Measurements from ENCODE around the gene SLC23A2.

The SLC23A2 gene

DNA sequence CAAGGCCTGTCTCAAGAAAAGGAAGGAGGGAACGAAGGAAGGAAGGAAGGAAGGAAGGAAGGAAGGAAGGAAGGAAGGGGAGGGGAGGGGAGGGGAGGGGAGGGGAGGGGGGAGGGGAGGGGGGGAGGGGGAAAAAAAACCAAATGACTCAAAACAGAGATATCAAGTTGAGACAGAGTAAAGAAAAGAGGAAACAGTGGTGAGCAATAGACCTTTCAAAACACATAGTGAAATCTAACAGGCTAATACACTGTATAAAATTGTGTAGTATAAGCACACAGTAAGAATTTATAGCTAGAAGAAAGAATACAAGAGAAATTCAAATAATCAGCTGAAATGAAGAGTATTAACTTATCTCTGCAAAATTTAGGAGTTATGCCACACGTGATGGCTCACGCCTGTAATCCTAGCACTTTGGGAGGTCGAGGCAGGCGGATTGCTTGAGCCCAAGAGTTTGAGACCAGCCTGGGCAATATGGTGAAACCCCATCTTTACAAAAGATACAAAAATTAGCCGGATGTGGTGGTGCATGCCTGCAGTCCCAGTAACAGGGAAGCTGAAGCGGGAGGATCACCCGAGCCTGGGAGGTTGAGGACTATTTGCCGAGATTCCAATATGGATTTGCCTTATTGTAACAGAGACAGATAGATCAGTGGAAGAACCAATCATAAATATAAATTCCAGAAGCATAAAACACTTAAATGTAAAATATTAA is 156.4 kb downstream of the SLC23A2 start:
- Histone ChIP-seq H3K27me3 (ENCODE audit: control insufficient read depth, insufficient read depth, low read length) (peaks cover 7% of the 10 kb centered on the region), H3K4me1 (ENCODE audit: control insufficient read depth, insufficient read depth, low read length) (no peaks in the 10 kb centered on the region), H3K9me3 (replicated peaks; ENCODE audit: low read length) (no peaks in the 10 kb centered on the region), H3K4me2 (ENCODE audit: low read length) (no peak overlapping the region), H3K4me3 (ENCODE audit: low read length) (no peak overlapping the region), H3K36me3 (ENCODE audit: insufficient read depth, low read length) (no peaks in the 10 kb centered on the region), H3K9ac (ENCODE audit: low read depth, low read length) (no peak overlapping the region)

DNA sequence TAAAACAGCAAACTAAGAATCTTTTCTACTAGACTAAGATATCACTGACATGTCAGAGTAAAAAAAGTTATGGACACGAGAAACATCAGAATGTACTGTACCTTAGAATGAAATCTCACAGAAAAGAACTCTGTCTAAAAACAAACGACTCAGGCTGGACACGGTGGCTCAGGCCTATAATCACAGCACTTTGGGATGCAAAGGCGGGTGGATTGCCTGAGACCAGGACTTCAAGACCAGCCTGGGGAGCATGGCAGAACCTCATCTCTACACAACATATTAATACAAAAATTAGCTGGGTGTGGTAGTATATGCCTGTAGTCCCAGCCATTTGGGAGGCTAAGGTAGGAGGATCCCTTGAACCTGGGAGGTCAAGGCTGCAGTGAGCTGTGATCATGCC is 157.0 kb downstream of the SLC23A2 start:
- H3K9ac ChIP-seq (ENCODE audit: low read depth, low read length), result no peak overlapping the region
- no peaks in the 10 kb centered on the region for H3K4me1 ChIP-seq (ENCODE audit: control insufficient read depth, insufficient read depth, low read length)
- H3K36me3 ChIP-seq (ENCODE audit: insufficient read depth, low read length), result no peaks in the 10 kb centered on the region
- no peaks in the 10 kb centered on the region for H3K9me3 ChIP-seq (replicated peaks; ENCODE audit: low read length)
- no peak overlapping the region for H3K4me2 ChIP-seq (ENCODE audit: low read length)
- peaks cover 7% of the 10 kb centered on the region for H3K27me3 ChIP-seq (ENCODE audit: control insufficient read depth, insufficient read depth, low read length)
- no peak overlapping the region for H3K4me3 ChIP-seq (ENCODE audit: low read length)

DNA sequence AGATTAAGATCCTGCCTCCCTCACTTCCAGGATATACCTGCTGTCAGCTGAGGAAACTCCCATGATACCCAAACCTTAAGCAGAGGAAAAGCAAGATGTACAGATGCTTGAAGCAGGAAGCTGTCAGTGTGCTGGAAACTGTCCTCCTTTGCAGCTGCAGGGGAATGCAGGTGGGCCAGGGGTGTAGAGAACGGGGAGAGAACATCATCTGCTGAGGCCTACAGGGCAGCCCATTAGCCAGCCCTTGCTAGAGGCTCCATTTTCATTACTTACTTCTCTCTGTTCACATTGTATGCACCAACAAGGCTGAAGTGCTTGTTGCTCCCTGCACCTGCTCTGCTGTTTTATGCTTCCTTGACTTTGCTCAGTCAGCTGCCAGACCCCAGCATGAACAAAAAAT is 160.5 kb downstream of the SLC23A2 start:
- Histone ChIP-seq H3K36me3 (ENCODE audit: insufficient read depth, low read length) (no peaks in the 10 kb centered on the region), H3K9me3 (replicated peaks; ENCODE audit: low read length) (no peaks in the 10 kb centered on the region), H3K4me1 (ENCODE audit: control insufficient read depth, insufficient read depth, low read length) (no peaks in the 10 kb centered on the region), H3K4me2 (ENCODE audit: low read length) (no peak overlapping the region), H3K9ac (ENCODE audit: low read depth, low read length) (no peak overlapping the region), H3K4me3 (ENCODE audit: low read length) (no peak overlapping the region), H3K27me3 (ENCODE audit: control insufficient read depth, insufficient read depth, low read length) (peaks cover 34% of the 10 kb centered on the region)

DNA sequence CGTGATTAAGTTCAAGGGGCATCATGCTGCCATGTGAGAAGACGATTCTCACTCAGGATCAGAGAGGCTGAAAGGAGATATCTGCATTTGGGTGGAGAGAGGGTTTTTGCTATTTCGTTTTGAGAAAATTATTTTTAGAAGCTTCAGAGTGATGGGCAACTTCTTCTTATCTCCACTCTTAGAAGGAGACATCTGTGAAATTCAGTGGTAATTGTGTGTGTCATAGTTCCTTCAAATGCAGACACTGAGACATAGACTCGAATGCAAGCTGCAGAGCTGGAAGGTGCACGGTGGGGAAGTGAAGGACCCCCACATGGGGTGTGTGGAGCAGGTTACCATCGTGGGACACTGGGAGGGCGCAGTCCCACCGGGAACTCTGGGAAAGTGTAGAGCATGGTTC is 162.8 kb downstream of the SLC23A2 start:
- peaks cover 48% of the 10 kb centered on the region for H3K27me3 ChIP-seq (ENCODE audit: control insufficient read depth, insufficient read depth, low read length)
- H3K4me3 ChIP-seq (ENCODE audit: low read length), result no peak overlapping the region
- H3K36me3 ChIP-seq (ENCODE audit: insufficient read depth, low read length), result no peaks in the 10 kb centered on the region
- H3K4me2 ChIP-seq (ENCODE audit: low read length), result no peak overlapping the region
- H3K9ac ChIP-seq (ENCODE audit: low read depth, low read length), result no peak overlapping the region
- no peaks in the 10 kb centered on the region for H3K9me3 ChIP-seq (replicated peaks; ENCODE audit: low read length)
- no peaks in the 10 kb centered on the region for H3K4me1 ChIP-seq (ENCODE audit: control insufficient read depth, insufficient read depth, low read length)

DNA sequence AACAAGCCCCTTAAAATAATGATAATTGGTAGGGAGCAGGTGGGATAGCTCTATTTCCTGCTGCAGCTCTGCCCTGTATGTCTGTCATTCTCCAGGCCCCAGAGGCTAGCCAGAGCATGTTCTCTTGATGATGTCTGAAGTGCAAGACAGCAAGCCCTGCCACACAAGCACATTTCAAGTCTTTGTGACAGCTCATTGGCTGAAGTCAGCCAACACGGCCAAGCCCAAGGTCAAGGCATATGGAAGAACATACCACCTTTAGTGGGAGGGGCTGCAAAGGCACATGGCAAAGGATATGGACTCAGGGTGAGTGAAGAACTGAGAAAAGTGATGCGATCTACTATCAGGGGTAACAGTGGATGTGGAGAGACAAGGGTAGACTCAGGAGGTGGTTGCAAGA is 163.6 kb downstream of the SLC23A2 start:
- Histone ChIP-seq H3K4me3 (ENCODE audit: low read length) (no peak overlapping the region), H3K4me2 (ENCODE audit: low read length) (no peak overlapping the region), H3K4me1 (ENCODE audit: control insufficient read depth, insufficient read depth, low read length) (no peaks in the 10 kb centered on the region), H3K27me3 (ENCODE audit: control insufficient read depth, insufficient read depth, low read length) (peaks cover 55% of the 10 kb centered on the region), H3K36me3 (ENCODE audit: insufficient read depth, low read length) (no peaks in the 10 kb centered on the region), H3K9ac (ENCODE audit: low read depth, low read length) (no peak overlapping the region), H3K9me3 (replicated peaks; ENCODE audit: low read length) (no peaks in the 10 kb centered on the region)

DNA sequence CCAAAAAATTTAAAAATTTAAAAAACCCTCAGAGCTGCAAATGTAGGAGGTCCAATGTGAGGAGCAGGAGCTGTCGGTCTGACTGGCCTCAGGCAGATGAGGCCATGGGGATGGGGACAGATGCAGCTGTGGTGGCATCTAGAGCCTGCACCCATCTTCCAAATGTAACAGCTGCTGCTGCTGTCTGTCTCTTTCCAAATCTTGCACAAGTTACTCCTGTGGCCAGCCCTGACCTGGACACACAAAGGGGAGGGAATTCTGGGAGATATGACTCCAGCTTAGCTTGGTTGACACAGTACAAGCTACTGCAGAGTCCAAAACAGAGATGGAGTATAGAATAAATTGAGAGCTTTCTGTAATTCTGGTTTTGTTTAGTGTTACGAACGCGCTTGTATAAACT is 164.4 kb downstream of the SLC23A2 start:
- Histone ChIP-seq H3K4me2 (ENCODE audit: low read length) (no peak overlapping the region), H3K27me3 (ENCODE audit: control insufficient read depth, insufficient read depth, low read length) (peaks cover 61% of the 10 kb centered on the region), H3K4me1 (ENCODE audit: control insufficient read depth, insufficient read depth, low read length) (no peaks in the 10 kb centered on the region), H3K36me3 (ENCODE audit: insufficient read depth, low read length) (no peaks in the 10 kb centered on the region), H3K4me3 (ENCODE audit: low read length) (no peak overlapping the region), H3K9me3 (replicated peaks; ENCODE audit: low read length) (no peaks in the 10 kb centered on the region), H3K9ac (ENCODE audit: low read depth, low read length) (no peak overlapping the region)

DNA sequence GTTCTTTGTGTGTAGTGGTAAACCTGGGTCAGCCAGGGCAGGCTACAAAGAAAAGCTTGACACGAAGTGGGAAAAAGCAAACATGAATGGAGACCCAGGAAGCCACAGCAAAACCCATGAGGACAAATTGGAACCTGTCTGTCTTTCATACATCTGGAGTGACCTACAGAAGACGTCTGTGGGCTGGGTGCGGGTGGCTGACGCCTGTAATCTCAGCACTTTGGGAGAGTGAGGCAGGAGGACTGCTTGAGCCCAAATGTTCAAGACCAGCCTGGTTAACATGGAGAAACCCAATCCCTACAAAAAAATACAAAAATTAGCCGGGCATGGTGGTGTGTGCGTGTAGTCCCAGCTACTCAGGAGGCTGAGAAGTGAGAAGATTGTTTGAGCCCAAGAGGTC is 164.8 kb downstream of the SLC23A2 start:
- H3K4me1 ChIP-seq (ENCODE audit: control insufficient read depth, insufficient read depth, low read length), result no peaks in the 10 kb centered on the region
- peaks cover 61% of the 10 kb centered on the region for H3K27me3 ChIP-seq (ENCODE audit: control insufficient read depth, insufficient read depth, low read length)

DNA sequence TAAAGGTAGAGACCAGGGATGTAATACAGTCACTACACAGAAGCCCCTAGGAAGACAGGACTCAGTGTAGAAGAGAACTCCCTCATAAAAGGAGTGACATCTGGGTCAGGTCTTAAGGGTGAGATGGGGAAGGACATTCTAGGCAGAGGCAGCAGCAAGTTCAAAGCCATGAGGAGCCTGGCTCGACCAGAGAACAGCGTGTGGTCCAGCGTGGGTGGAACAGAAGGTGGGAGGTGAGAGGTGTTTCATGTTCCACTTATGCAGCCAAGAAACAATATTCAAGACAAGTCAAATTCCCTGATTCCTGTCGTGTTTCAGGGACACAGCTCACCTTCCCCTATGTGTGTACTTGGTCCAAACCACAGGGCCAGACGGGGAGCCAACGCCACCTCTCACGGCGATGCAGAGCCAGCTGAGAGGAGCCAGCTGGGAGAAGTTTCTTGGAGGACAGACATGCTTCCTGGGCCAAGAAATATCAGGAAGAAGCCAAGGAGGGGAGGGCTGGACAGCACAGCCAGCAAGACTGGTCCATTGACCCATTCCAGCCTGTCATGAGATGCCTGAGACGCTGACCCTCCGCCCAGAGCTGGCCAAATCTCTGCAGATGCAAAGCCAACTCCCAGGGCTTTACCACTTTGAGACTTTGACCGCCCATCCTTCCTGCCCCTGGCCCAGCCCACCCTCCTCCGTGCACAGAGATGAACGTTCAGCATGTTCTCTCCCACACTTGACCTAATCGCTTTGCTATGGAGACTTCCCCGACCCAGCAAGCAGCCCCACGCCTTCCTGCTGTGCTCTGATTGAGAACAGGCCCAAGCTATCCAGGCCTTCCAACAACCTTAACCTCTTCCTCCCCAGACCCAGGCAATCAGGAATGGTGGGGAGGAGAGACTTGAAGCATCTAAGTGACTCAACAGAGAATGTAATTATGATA is 165.8 kb downstream of the SLC23A2 start:
- Histone ChIP-seq H3K4me2 (ENCODE audit: low read length) (no peak overlapping the region), H3K4me3 (ENCODE audit: low read length) (no peak overlapping the region), H3K4me1 (ENCODE audit: control insufficient read depth, insufficient read depth, low read length) (no peaks in the 10 kb centered on the region), H3K27me3 (ENCODE audit: control insufficient read depth, insufficient read depth, low read length) (peaks cover 60% of the 10 kb centered on the region), H3K9ac (ENCODE audit: low read depth, low read length) (no peak overlapping the region), H3K36me3 (ENCODE audit: insufficient read depth, low read length) (no peaks in the 10 kb centered on the region), H3K9me3 (replicated peaks; ENCODE audit: low read length) (no peaks in the 10 kb centered on the region)

More for the DNA sequence above, 164.8 kb downstream of the SLC23A2 start:
- Histone ChIP-seq H3K4me3 (ENCODE audit: low read length) (no peak overlapping the region), H3K9me3 (replicated peaks; ENCODE audit: low read length) (no peaks in the 10 kb centered on the region), H3K9ac (ENCODE audit: low read depth, low read length) (no peak overlapping the region), H3K4me2 (ENCODE audit: low read length) (no peak overlapping the region), H3K36me3 (ENCODE audit: insufficient read depth, low read length) (no peaks in the 10 kb centered on the region)

DNA sequence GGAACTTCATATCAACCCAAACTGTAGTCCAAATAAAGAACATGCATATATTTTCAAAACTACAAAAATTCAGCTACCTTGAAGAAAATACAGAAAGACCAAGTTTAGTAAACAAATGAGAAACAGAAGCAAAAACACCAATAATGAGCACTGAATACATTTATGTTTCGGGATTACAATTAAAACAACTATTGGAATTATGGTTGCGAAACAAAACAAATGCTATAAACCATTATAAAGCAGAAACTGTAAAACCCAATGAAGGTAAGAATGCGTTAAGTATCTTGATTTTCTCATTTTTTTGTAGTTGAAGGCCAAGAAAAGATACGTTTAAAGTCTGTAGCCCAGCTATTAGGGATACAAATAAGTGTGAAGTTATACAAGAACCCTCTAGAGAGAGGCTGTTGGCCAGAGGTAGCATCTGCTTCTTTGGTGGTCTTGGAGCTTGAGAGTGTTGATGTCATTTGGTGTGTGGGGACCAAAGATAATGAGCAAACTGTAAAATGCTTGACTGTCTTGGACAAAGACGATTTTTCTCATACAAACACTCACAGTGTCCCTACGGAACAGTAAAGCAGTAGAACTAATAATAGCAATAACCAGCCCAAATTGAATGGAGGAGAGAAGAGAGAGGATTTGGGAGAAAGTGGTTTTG is 168.1 kb downstream of the SLC23A2 start:
- no peak overlapping the region for H3K4me3 ChIP-seq (ENCODE audit: low read length)
- H3K9ac ChIP-seq (ENCODE audit: low read depth, low read length), result no peak overlapping the region
- no peaks in the 10 kb centered on the region for H3K9me3 ChIP-seq (replicated peaks; ENCODE audit: low read length)
- no peak overlapping the region for H3K4me2 ChIP-seq (ENCODE audit: low read length)
- no peaks in the 10 kb centered on the region for H3K4me1 ChIP-seq (ENCODE audit: control insufficient read depth, insufficient read depth, low read length)
- no peaks in the 10 kb centered on the region for H3K36me3 ChIP-seq (ENCODE audit: insufficient read depth, low read length)
- H3K27me3 ChIP-seq (ENCODE audit: control insufficient read depth, insufficient read depth, low read length), result peaks cover 64% of the 10 kb centered on the region

DNA sequence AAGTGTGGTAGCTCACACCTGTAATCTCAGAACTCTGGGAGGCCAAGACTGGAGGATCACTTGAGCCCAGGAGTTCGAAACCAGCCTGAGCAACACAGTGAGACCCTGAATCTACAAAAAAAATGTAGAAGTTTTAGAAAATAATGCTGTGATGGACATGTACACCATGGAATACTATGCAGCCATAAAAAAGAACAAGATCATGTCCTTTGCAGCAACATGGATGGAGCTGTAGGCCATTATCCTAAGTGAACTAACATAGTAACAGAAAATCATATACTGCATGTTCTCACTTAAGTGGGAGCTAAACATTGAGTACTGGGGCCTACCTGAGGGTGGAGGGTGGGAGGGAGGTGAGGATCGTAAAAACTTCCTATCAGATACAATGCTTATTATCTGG is 168.8 kb downstream of the SLC23A2 start:
- Histone ChIP-seq H3K4me2 (ENCODE audit: low read length) (no peak overlapping the region), H3K9me3 (replicated peaks; ENCODE audit: low read length) (no peaks in the 10 kb centered on the region), H3K9ac (ENCODE audit: low read depth, low read length) (no peak overlapping the region), H3K4me3 (ENCODE audit: low read length) (no peak overlapping the region), H3K4me1 (ENCODE audit: control insufficient read depth, insufficient read depth, low read length) (no peaks in the 10 kb centered on the region), H3K27me3 (ENCODE audit: control insufficient read depth, insufficient read depth, low read length) (peaks cover 56% of the 10 kb centered on the region), H3K36me3 (ENCODE audit: insufficient read depth, low read length) (no peaks in the 10 kb centered on the region)

DNA sequence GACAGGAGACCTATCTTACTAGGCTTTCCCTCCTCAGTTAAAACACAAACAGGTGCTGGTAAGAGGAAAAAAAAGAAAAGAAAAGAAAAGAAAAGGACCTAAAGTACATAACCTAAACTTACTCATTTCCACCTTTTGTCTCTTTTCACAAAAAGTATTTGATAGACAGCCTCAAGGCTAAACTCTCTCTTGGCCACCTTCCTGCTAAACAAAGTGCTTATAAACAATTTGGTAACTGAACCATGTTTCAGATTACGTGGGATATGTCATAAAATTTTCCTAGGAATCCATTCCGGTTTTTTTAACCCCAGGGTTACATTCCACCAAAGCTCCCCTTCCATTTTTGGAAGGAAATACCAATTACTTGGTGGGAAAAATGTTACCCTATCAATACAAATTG is 170.6 kb downstream of the SLC23A2 start:
- Histone ChIP-seq H3K4me1 (ENCODE audit: control insufficient read depth, insufficient read depth, low read length) (no peaks in the 10 kb centered on the region), H3K9me3 (replicated peaks; ENCODE audit: low read length) (no peaks in the 10 kb centered on the region), H3K9ac (ENCODE audit: low read depth, low read length) (no peak overlapping the region), H3K4me3 (ENCODE audit: low read length) (no peak overlapping the region), H3K4me2 (ENCODE audit: low read length) (no peak overlapping the region), H3K27me3 (ENCODE audit: control insufficient read depth, insufficient read depth, low read length) (peaks cover 42% of the 10 kb centered on the region), H3K36me3 (ENCODE audit: insufficient read depth, low read length) (no peaks in the 10 kb centered on the region)
